HL-60 (cell line): ENCODE measurements around the gene HOTAIR.

ENCODE experiments used
- GABPA ChIP-seq: IDR thresholded peaks from 2 replicates; pipeline ENCODE4 v1.6.1; 2012; ENCODE audit warnings: low read depth
- POLR2AphosphoS5 ChIP-seq: IDR thresholded peaks from 2 replicates; pipeline ENCODE4 v1.6.1; 2012; ENCODE audit warnings: low read depth
- TF ChIP-seq, protein P1 (sequence below): IDR thresholded peaks from one replicate; pipeline ENCODE4 v1.5.1; 2011; ENCODE audit warnings: low read length, control low read depth, inconsistent platforms; ENCODE audit not compliant: insufficient read depth

DNA sequence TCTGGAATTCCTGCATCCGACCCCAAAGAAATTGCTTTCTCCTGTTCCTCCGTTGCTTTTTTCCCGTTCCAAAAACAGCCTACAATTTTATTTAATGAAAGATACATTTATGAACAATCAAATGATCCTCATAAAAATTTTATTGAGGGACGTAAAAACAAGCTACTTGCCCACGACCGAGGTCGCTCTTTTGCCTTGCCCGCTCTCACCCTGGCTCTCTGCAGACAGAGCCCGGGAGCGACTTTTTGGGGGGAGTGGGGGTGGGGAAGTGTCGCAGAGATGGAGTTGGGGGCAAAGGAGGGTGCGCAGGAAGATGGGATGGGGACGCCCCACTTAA is 24.1 kb upstream of the HOTAIR start:
- TF ChIP-seq, protein P1, sequence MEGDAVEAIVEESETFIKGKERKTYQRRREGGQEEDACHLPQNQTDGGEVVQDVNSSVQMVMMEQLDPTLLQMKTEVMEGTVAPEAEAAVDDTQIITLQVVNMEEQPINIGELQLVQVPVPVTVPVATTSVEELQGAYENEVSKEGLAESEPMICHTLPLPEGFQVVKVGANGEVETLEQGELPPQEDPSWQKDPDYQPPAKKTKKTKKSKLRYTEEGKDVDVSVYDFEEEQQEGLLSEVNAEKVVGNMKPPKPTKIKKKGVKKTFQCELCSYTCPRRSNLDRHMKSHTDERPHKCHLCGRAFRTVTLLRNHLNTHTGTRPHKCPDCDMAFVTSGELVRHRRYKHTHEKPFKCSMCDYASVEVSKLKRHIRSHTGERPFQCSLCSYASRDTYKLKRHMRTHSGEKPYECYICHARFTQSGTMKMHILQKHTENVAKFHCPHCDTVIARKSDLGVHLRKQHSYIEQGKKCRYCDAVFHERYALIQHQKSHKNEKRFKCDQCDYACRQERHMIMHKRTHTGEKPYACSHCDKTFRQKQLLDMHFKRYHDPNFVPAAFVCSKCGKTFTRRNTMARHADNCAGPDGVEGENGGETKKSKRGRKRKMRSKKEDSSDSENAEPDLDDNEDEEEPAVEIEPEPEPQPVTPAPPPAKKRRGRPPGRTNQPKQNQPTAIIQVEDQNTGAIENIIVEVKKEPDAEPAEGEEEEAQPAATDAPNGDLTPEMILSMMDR: no peak
- TF ChIP-seq POLR2AphosphoS5 (no peak), GABPA (no peak)
